Ovary (tissue), 3 donors: ENCODE results near the gene MAD1L1.

ENCODE experiments used
- EP300 ChIP-seq: sonication (generic); formaldehyde crosslinking; IDR thresholded peaks from one replicate; pipeline ENCODE4 v1.6.1; 2017; ENCODE audit warnings: antibody characterized with exemption
- POLR2A ChIP-seq: fragments of 450-650 bp; IDR thresholded peaks from one replicate; pipeline ENCODE4 v1.6.1; 2017; ENCODE audit warnings: antibody characterized with exemption, mild to moderate bottlenecking, moderate library complexity
- TF ChIP-seq, protein P1 (sequence below), 3 donors: fragments of 450-650 bp in 2 of 3; fragments of 200-600 bp in 1 of 3; IDR thresholded peaks; one replicate each; pipeline versions ENCODE4 v1.5.1 to v1.8.0; 2016 to 2022; ENCODE audit warnings: antibody characterized with exemption in 3 of 3, mild to moderate bottlenecking in 1 of 3
- donor health status: DM: no; HTN: no; CAD: no.

DNA sequence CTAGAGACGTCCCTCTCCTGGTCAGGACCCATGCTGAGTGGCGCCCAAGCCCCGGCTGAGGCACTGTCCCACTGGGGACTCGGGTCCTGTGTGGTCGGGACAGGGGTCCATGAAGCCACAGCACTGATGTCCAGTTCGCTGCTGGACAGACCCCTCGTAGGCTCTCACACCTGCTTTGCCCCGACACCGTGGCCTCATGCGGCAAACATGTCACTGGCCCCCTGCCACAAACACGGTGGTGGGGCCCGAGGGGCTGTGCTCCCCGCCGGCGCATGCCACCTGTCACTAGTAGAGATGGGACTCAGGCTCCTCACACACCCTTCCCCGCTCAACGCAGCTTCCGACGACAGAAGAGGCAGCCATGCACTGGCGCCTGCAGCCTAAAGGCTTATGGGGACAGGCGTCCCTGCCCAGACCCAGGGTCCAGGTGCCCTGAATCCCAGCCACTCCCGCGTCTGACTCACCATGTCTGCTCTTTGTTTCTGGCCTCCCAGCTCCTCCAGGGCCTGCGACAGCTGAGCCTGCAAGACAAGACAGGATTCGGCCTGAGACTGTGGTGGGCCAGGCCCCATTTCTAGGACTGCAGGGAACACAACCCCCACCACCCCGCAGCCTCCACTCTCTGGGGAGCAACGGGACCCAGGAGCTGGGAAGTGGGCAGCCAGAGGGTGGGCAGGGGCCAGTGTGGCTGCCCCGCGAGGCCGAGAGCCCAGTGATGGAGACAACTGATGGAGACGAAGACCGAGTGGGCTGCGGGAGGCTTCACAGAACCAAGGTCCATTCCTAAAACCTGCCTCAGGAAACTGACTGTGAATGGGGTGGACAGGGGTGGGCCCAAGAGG, 230.9 kb downstream of the MAD1L1 start:
- TF ChIP-seq POLR2A: no peak
- TF ChIP-seq, protein P1, sequence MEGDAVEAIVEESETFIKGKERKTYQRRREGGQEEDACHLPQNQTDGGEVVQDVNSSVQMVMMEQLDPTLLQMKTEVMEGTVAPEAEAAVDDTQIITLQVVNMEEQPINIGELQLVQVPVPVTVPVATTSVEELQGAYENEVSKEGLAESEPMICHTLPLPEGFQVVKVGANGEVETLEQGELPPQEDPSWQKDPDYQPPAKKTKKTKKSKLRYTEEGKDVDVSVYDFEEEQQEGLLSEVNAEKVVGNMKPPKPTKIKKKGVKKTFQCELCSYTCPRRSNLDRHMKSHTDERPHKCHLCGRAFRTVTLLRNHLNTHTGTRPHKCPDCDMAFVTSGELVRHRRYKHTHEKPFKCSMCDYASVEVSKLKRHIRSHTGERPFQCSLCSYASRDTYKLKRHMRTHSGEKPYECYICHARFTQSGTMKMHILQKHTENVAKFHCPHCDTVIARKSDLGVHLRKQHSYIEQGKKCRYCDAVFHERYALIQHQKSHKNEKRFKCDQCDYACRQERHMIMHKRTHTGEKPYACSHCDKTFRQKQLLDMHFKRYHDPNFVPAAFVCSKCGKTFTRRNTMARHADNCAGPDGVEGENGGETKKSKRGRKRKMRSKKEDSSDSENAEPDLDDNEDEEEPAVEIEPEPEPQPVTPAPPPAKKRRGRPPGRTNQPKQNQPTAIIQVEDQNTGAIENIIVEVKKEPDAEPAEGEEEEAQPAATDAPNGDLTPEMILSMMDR (IDR thresholded peaks at IDR 0.05): no peak
- TF ChIP-seq EP300: no peak
